ENCODE data around the gene TANC1. TPM values are rescaled to one million over a fixed set of nuclear protein-coding genes. Genes with fewer than 3 reads are reported as not detected.

TANC1 gene
- total RNA-seq, 1 experiment from 2014 or later = 2.5 TPM

DNA sequence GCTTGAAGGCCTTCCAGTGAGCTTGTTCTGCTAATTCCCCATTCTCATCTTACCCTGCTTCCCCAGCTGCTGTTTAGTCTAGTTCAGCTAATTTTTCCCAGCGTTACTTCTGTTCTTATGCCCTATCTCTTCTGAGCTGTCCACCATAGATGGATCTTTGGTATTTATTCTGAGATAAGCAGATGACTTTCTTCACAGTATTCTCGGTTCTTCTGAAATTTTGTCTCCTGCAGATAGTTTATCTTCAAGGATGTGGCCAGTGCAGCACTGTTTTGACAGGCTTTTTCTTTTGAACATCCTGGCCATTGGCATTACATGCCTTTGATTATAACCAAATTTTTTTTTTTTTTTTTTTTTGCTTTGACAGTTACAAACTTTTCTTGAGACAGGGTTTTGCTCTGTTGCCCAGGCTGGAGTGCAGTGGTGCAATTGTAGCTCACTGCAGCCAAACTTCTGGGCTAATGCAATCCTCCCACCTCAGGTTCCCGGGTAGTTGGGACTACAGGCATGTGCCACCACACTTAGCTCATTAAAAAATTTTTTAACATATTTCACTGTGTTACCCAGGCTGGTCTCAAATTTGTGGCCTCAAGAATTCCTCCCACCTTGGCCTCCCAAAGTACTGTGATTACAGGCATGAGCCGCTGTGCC, 183.8 kb downstream of the TANC1 start:
- Histone ChIP-seq H4K8ac (replicated peaks; ENCODE audit: insufficient read length, low read depth, low read length) (no peak overlapping the region), H3K23ac (ENCODE audit: insufficient read length, low read depth, low read length) (no peak overlapping the region), H2BK15ac (ENCODE audit: low read depth, low read length) (no peak overlapping the region), H2BK20ac (ENCODE audit: low read depth, low read length, poor library complexity, severe bottlenecking) (no peak overlapping the region), H3K79me1 (ENCODE audit: insufficient read depth, low read depth, low read length, poor library complexity, severe bottlenecking) (no peaks in the 10 kb centered on the region), H3K23me2 (ENCODE audit: insufficient read length, low read depth, low read length, poor library complexity, severe bottlenecking) (no peaks in the 10 kb centered on the region), H2BK5ac (ENCODE audit: insufficient read length, low read length) (no peak overlapping the region), H3K56ac (ENCODE audit: insufficient read length, low read depth, low read length) (no peak overlapping the region), H3T11ph (ENCODE audit: low read length) (no peak overlapping the region), H2AK5ac (ENCODE audit: insufficient read length, low read length) (no peak overlapping the region), H3K27me3 (ENCODE audit: insufficient read depth, low read length) (no peaks in the 10 kb centered on the region), H3K4ac (ENCODE audit: low read depth, low read length) (no peak overlapping the region), H3K4me1 (ENCODE audit: insufficient read depth, low read length) (no peaks in the 10 kb centered on the region), H3K14ac (ENCODE audit: insufficient read depth, low read length) (no peak overlapping the region), H3K18ac (ENCODE audit: insufficient read length, low read depth, low read length) (no peak overlapping the region), H4K20me1 (ENCODE audit: control insufficient read depth, insufficient read depth, insufficient read length) (no peaks in the 10 kb centered on the region), H2BK12ac (ENCODE audit: insufficient read length, low read depth, low read length) (no peak overlapping the region), H3K9ac (ENCODE audit: extremely low read depth, insufficient read length, low read length) (no peak overlapping the region), H3K79me2 (ENCODE audit: insufficient read depth, low read length) (no peaks in the 10 kb centered on the region), H3K9me3 (ENCODE audit: control insufficient read depth, low read depth, low read length) (no peaks in the 10 kb centered on the region), H3K27ac (ENCODE audit: insufficient read length, low read depth, low read length) (no peak overlapping the region), H4K5ac (ENCODE audit: insufficient read length, low read depth, low read length) (no peak overlapping the region), H2AFZ (ENCODE audit: low read length) (no peak overlapping the region), H3K4me2 (ENCODE audit: insufficient read depth, insufficient read length, low read length) (no peak overlapping the region), H4K91ac (ENCODE audit: insufficient read length, low read depth, low read length) (no peak overlapping the region), H2BK120ac (ENCODE audit: low read depth, low read length, poor library complexity, severe bottlenecking) (no peak overlapping the region)
- no peak overlapping the region for H3K4me3 Mint-ChIP-seq
- no peak for DNase-seq
- no peaks in the 10 kb centered on the region; the same call in 1 of the 2 replicates for H3K27me3 Mint-ChIP-seq (ENCODE audit: low read depth)
- H3K36me3 Mint-ChIP-seq (ENCODE audit: insufficient read depth in 1 of 3, low read depth in 3 of 3) = no peaks in the 10 kb centered on the region
- H3K9me3 Mint-ChIP-seq = no peaks in the 10 kb centered on the region
- no peak for TF ChIP-seq CTCF (conservative IDR thresholded peaks at IDR 0.05)
- peaks cover 15 to 18% of the 10 kb centered on the region in 2 experiments for H3K4me1 Mint-ChIP-seq
- no CpG with 5 or more reads among the region's 4 CpGs for WGBS (ENCODE audit: extremely low coverage, insufficient read length, low lambda C conversion rate)
- no peak overlapping the region for H3K27ac Mint-ChIP-seq
